ENCODE results near the gene LCLAT1. TPM values are rescaled to one million over a fixed set of nuclear protein-coding genes. Genes with fewer than 3 reads are reported as not detected.

LCLAT1 gene
- total RNA-seq, 1 donor from 2014 or later: 29.3 TPM

GRCh38 chr2:30482011-30482410, 35.0 kb downstream of the LCLAT1 start:
- no peak overlapping the region for H3K27ac Mint-ChIP-seq
- peaks cover 1% of the 10 kb centered on the region for H3K36me3 Mint-ChIP-seq (ENCODE audit: insufficient read depth)
- no peaks in the 10 kb centered on the region for H3K9me3 Mint-ChIP-seq (ENCODE audit: low read depth)
- peaks cover 13% of the 10 kb centered on the region for H3K4me1 Mint-ChIP-seq (ENCODE audit: low read depth)
- no peak overlapping the region for H3K4me3 Mint-ChIP-seq (ENCODE audit: low read depth)
- no peaks in the 10 kb centered on the region for H3K27me3 Mint-ChIP-seq
- no peak for TF ChIP-seq CTCF (IDR thresholded peaks at IDR 0.05; ENCODE audit: unreplicated experiment)
- DNase-seq (ENCODE audit: low spot score, unreplicated experiment): no peak

GRCh38 chr2:30484145-30484544, 37.1 kb downstream of the LCLAT1 start:
- Mint-ChIP-seq H3K4me3 (ENCODE audit: low read depth) (no peak overlapping the region), H3K9me3 (ENCODE audit: low read depth) (no peaks in the 10 kb centered on the region), H3K27me3 (no peaks in the 10 kb centered on the region), H3K36me3 (ENCODE audit: insufficient read depth) (no peaks in the 10 kb centered on the region), H3K27ac (no peak overlapping the region), H3K4me1 (ENCODE audit: low read depth) (peaks cover 13% of the 10 kb centered on the region)
- no peak for DNase-seq (ENCODE audit: low spot score, unreplicated experiment)
- TF ChIP-seq CTCF (IDR thresholded peaks at IDR 0.05; ENCODE audit: unreplicated experiment): no peak

GRCh38 chr2:30484995-30485394, 37.9 kb downstream of the LCLAT1 start:
- no peak for DNase-seq (ENCODE audit: low spot score, unreplicated experiment)
- H3K9me3 Mint-ChIP-seq (ENCODE audit: low read depth): no peaks in the 10 kb centered on the region
- H3K27me3 Mint-ChIP-seq: no peaks in the 10 kb centered on the region
- H3K4me3 Mint-ChIP-seq (ENCODE audit: low read depth): no peak overlapping the region
- no peak for TF ChIP-seq CTCF (IDR thresholded peaks at IDR 0.05; ENCODE audit: unreplicated experiment)
- H3K36me3 Mint-ChIP-seq (ENCODE audit: insufficient read depth): no peaks in the 10 kb centered on the region
- H3K4me1 Mint-ChIP-seq (ENCODE audit: low read depth): peaks cover 13% of the 10 kb centered on the region
- H3K27ac Mint-ChIP-seq: no peak overlapping the region

- no peaks in the 10 kb centered on the region for H3K36me3 Mint-ChIP-seq (ENCODE audit: insufficient read depth)
- no peak overlapping the region for H3K4me3 Mint-ChIP-seq (ENCODE audit: low read depth)
- H3K27ac Mint-ChIP-seq: no peak overlapping the region
- DNase-seq (ENCODE audit: low spot score, unreplicated experiment): no peak
- no peaks in the 10 kb centered on the region for H3K27me3 Mint-ChIP-seq
- H3K9me3 Mint-ChIP-seq (ENCODE audit: low read depth): no peaks in the 10 kb centered on the region
- H3K4me1 Mint-ChIP-seq (ENCODE audit: low read depth): peaks cover 1% of the 10 kb centered on the region
- no peak for TF ChIP-seq CTCF (IDR thresholded peaks at IDR 0.05; ENCODE audit: unreplicated experiment)
These were observed 39.6 kb downstream of the LCLAT1 start for GRCh38 chr2:30486655-30487054.

GRCh38 chr2:30487603-30488002, 40.6 kb downstream of the LCLAT1 start:
- no peaks in the 10 kb centered on the region for H3K9me3 Mint-ChIP-seq (ENCODE audit: low read depth)

More at GRCh38 chr2:30487603-30488002, 40.6 kb downstream of the LCLAT1 start:
- H3K4me3 Mint-ChIP-seq (ENCODE audit: low read depth): no peak overlapping the region
- H3K36me3 Mint-ChIP-seq (ENCODE audit: insufficient read depth): no peaks in the 10 kb centered on the region
- H3K27me3 Mint-ChIP-seq: no peaks in the 10 kb centered on the region
- no peak for DNase-seq (ENCODE audit: low spot score, unreplicated experiment)
- H3K27ac Mint-ChIP-seq: no peak overlapping the region
- no peak for TF ChIP-seq CTCF (IDR thresholded peaks at IDR 0.05; ENCODE audit: unreplicated experiment)
- H3K4me1 Mint-ChIP-seq (ENCODE audit: low read depth): no peaks in the 10 kb centered on the region

Measured in progenitor cell of endocrine pancreas (in vitro differentiated cells).